Uterus (tissue), 4 donors: Measurements from ENCODE around the gene ADCY2. TPM values are rescaled to one million over a fixed set of nuclear protein-coding genes. Genes with fewer than 3 reads are reported as not detected.

ENCODE experiments used
- DNase-seq, 2 donors: peaks; one replicate each; pipeline ENCODE4 v3.0.0-alpha.2; 2019 to 2020
- H3K27ac ChIP-seq, 2 donors: fragments of 200-600 bp; sonication (generic); 1 replicate in 1 of 2; 2 replicates in 1 of 2; pipeline ENCODE4 v1.5.1; 2016 to 2018
- H3K27me3 ChIP-seq, 2 donors: fragments of 200-600 bp; sonication (generic); one replicate each; pipeline ENCODE4 v1.5.1; 2018 to 2019; ENCODE audit warnings: control low read depth in 1 of 2
- H3K36me3 ChIP-seq, 2 donors: fragments of 200-600 bp; sonication (generic); one replicate each; pipeline ENCODE4 v1.5.1; 2019; ENCODE audit warnings: control low read depth in 1 of 2
- H3K4me1 ChIP-seq, 2 donors: fragments of 200-600 bp; sonication (generic); one replicate each; pipeline ENCODE4 v1.5.1; 2018 to 2019; ENCODE audit warnings: control low read depth in 1 of 2
- H3K4me3 ChIP-seq, 2 donors: fragments of 200-600 bp; sonication (generic); 1 replicate in 1 of 2; 2 replicates in 1 of 2; pipeline ENCODE4 v1.5.1; 2018 to 2019; ENCODE audit warnings: mild to moderate bottlenecking in 1 of 2
- H3K9me3 ChIP-seq, 2 donors: fragments of 200-600 bp; sonication (generic); one replicate each; pipeline ENCODE4 v1.5.1; 2019; ENCODE audit warnings: control low read depth in 1 of 2
- CTCF ChIP-seq, 4 experiments: fragments of 200-600 bp in 2 of 4; fragments of 450-650 bp in 2 of 4; sonication (generic) in 2 of 4; IDR thresholded peaks; one replicate each; pipeline ENCODE4 v1.5.1; 2016 to 2019; ENCODE audit warnings: antibody characterized with exemption in 4 of 4, mild to moderate bottlenecking in 2 of 4, moderate library complexity in 1 of 4
- POLR2A ChIP-seq, 2 donors: fragments of 450-650 bp; IDR thresholded peaks; one replicate each; pipeline ENCODE4 v1.6.1; 2016; ENCODE audit warnings: antibody characterized with exemption in 2 of 2, mild to moderate bottlenecking in 1 of 2, moderate library complexity in 1 of 2
- intact Hi-C: fragments of 100-400 bp; cut with DNase I; formaldehyde crosslinking; loops from one replicate; pipeline ENCODE4 v1.15.1; 2023; ENCODE audit warnings: low total_unique reads
- total RNA-seq, 4 donors: library from RNA; depleted of rRNA in 3 of 4; stranded (reverse); fragments of >200 nt in 3 of 4; gene quantifications; one replicate each; pipeline versions ENCODE4 v1.1.0 to v1.2.4, GENCODE V29; 2014 to 2023
- donor health status: DM: yes; HTN: yes; CAD: no.

Gene ADCY2
- total RNA-seq, 4 donors from 2014 or later, result 3.8 to 25.3 (median 4.5) TPM

GRCh38 chr5:7763621-7764072 is 367.7 kb downstream of the ADCY2 start:
- no peak for TF ChIP-seq POLR2A (IDR thresholded peaks at IDR 0.05)
- intact Hi-C loops, result no loop called here
- Histone ChIP-seq H3K27ac (no peak overlapping the region), H3K27me3 (no peaks in the 10 kb centered on the region), H3K4me3 (no peak overlapping the region), H3K36me3 (no peaks in the 10 kb centered on the region), H3K4me1 (no peaks in the 10 kb centered on the region), H3K9me3 (no peaks in the 10 kb centered on the region)
- DNase-seq, result no peak

GRCh38 chr5:7764452-7764851 is 368.5 kb downstream of the ADCY2 start:
- Histone ChIP-seq H3K36me3 (no peaks in the 10 kb centered on the region), H3K27me3 (no peaks in the 10 kb centered on the region), H3K4me3 (no peak overlapping the region), H3K27ac (no peak overlapping the region), H3K4me1 (no peaks in the 10 kb centered on the region), H3K9me3 (no peaks in the 10 kb centered on the region)
- intact Hi-C loops, result no loop called here
- DNase-seq, result no peak
- TF ChIP-seq CTCF (IDR thresholded peaks at IDR 0.05) (no peak), POLR2A (IDR thresholded peaks at IDR 0.05) (no peak)

GRCh38 chr5:7770436-7770835 is 374.5 kb downstream of the ADCY2 start:
- Histone ChIP-seq H3K27me3 (no peaks in the 10 kb centered on the region), H3K4me1 (no peaks in the 10 kb centered on the region), H3K27ac (no peak overlapping the region), H3K36me3 (no peaks in the 10 kb centered on the region), H3K9me3 (no peaks in the 10 kb centered on the region), H3K4me3 (no peak overlapping the region)
- intact Hi-C loops, result no loop called here
- TF ChIP-seq CTCF (IDR thresholded peaks at IDR 0.05) (no peak), POLR2A (IDR thresholded peaks at IDR 0.05) (no peak)
- DNase-seq, result no peak

GRCh38 chr5:7772141-7772540 is 376.2 kb downstream of the ADCY2 start:
- H3K4me1 ChIP-seq, result no peaks in the 10 kb centered on the region
- H3K27ac ChIP-seq, result no peak overlapping the region
- H3K9me3 ChIP-seq, result no peaks in the 10 kb centered on the region
- no peaks in the 10 kb centered on the region for H3K36me3 ChIP-seq
- TF ChIP-seq POLR2A (IDR thresholded peaks at IDR 0.05) (no peak), CTCF (IDR thresholded peaks at IDR 0.05) (no peak)
- H3K4me3 ChIP-seq, result no peak overlapping the region
- no peak for DNase-seq
- H3K27me3 ChIP-seq, result no peaks in the 10 kb centered on the region
- intact Hi-C loops, result no loop called here

GRCh38 chr5:7773178-7773577 is 377.2 kb downstream of the ADCY2 start:
- H3K27ac ChIP-seq, result no peak overlapping the region
- no peak overlapping the region for H3K4me3 ChIP-seq
- TF ChIP-seq POLR2A (IDR thresholded peaks at IDR 0.05), result no peak
- TF ChIP-seq CTCF (IDR thresholded peaks at IDR 0.05), result no peak
- DNase-seq, result no peak
- H3K36me3 ChIP-seq, result no peaks in the 10 kb centered on the region
- H3K27me3 ChIP-seq, result no peaks in the 10 kb centered on the region
- no peaks in the 10 kb centered on the region for H3K4me1 ChIP-seq
- H3K9me3 ChIP-seq, result no peaks in the 10 kb centered on the region
- intact Hi-C loops, result no loop called here

GRCh38 chr5:7776442-7776841 is 380.5 kb downstream of the ADCY2 start:
- no peaks in the 10 kb centered on the region for H3K9me3 ChIP-seq
- TF ChIP-seq POLR2A (IDR thresholded peaks at IDR 0.05), result no peak
- TF ChIP-seq CTCF (IDR thresholded peaks at IDR 0.05), result no peak
- DNase-seq, result no peak
- H3K27ac ChIP-seq, result no peak overlapping the region
- H3K27me3 ChIP-seq, result no peaks in the 10 kb centered on the region
- no peaks in the 10 kb centered on the region for H3K4me1 ChIP-seq
- no peak overlapping the region for H3K4me3 ChIP-seq
- intact Hi-C loops, result no loop called here
- no peaks in the 10 kb centered on the region for H3K36me3 ChIP-seq
